Peyer's patch (tissue), 4 donors: ENCODE measurements around the gene SH3RF1. TPM values are rescaled to one million over a fixed set of nuclear protein-coding genes. Genes with fewer than 3 reads are reported as not detected.

Experiments
- DNase-seq, 3 donors: peaks; one replicate each; pipeline ENCODE4 v3.0.0-alpha.2; 2017 to 2019
- H3K27ac ChIP-seq, 4 donors: fragments of 200-600 bp; sonication (generic); one replicate each; pipeline ENCODE4 v1.5.1; 2016 to 2019
- H3K27me3 ChIP-seq, 2 donors: fragments of 200-600 bp; sonication (generic); one replicate each; pipeline ENCODE4 v1.5.1; 2019
- H3K36me3 ChIP-seq, 3 donors: fragments of 200-600 bp; sonication (generic); one replicate each; pipeline ENCODE4 v1.5.1; 2016 to 2019
- H3K4me1 ChIP-seq, 4 donors: fragments of 200-600 bp; sonication (generic); one replicate each; pipeline ENCODE4 v1.5.1; 2016 to 2019
- H3K4me3 ChIP-seq, 4 donors: fragments of 200-600 bp; sonication (generic); 1 replicate in 3 of 4; 2 replicates in 1 of 4; pipeline ENCODE4 v1.5.1; 2016 to 2019; ENCODE audit warnings: mild to moderate bottlenecking in 1 of 4
- H3K9me3 ChIP-seq, 4 donors: fragments of 200-600 bp; sonication (generic); one replicate each; pipeline ENCODE4 v1.5.1; 2016 to 2019; ENCODE audit warnings: mild to moderate bottlenecking in 1 of 4
- POLR2A ChIP-seq, 2 donors: fragments of 450-650 bp; IDR thresholded peaks; one replicate each; pipeline ENCODE4 v1.5.1; 2017; ENCODE audit warnings: antibody characterized with exemption in 2 of 2, mild to moderate bottlenecking in 2 of 2, moderate library complexity in 2 of 2
- total RNA-seq, 4 donors: library from RNA; depleted of rRNA; stranded (reverse); fragments of >200 nt; gene quantifications; one replicate each; pipeline ENCODE4 v1.1.0, GENCODE V29; 2016
- TF ChIP-seq, protein P1 (sequence below), 6 experiments: fragments of 450-650 bp in 4 of 6; fragments of 200-600 bp in 2 of 6; sonication (generic) in 1 of 6; IDR thresholded peaks; one replicate each; pipeline ENCODE4 v1.5.1; 2017 to 2019; ENCODE audit warnings: antibody characterized with exemption in 6 of 6, mild to moderate bottlenecking in 3 of 6, moderate library complexity in 1 of 6

The SH3RF1 gene
- total RNA-seq, 4 donors from 2014 or later: 23.1 to 55.0 (median 48.1) TPM

DNA sequence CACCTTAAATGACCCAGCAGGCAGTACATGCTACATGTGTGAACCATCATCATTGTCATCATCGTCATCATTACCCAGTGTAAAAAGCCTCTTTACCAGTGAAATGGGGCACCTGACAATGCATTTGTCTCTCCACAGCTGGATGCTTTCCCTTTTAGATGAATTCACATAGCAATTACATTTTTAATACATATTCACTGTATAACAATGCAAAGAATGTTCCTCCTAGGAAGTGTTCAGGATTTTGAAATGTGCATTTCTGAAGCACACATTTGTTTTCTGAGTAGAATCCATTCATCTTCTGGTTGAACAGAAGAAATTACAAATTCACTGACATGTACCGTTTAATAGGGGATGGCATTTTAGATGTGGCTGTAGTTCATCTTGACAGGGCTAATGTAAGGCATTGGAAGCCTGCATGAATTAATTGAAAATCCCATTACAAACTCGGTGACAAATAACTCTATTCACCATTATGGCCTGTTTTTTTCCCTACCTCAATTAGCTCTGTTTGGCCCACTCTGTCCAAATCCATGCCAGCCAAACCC, 111.1 kb downstream of the SH3RF1 start:
- H3K4me3 ChIP-seq: no peak overlapping the region
- H3K36me3 ChIP-seq: no peaks in the 10 kb centered on the region
- no peaks in the 10 kb centered on the region for H3K9me3 ChIP-seq
- no peak for DNase-seq
- TF ChIP-seq POLR2A (IDR thresholded peaks at IDR 0.05): no peak
- TF ChIP-seq, protein P1, sequence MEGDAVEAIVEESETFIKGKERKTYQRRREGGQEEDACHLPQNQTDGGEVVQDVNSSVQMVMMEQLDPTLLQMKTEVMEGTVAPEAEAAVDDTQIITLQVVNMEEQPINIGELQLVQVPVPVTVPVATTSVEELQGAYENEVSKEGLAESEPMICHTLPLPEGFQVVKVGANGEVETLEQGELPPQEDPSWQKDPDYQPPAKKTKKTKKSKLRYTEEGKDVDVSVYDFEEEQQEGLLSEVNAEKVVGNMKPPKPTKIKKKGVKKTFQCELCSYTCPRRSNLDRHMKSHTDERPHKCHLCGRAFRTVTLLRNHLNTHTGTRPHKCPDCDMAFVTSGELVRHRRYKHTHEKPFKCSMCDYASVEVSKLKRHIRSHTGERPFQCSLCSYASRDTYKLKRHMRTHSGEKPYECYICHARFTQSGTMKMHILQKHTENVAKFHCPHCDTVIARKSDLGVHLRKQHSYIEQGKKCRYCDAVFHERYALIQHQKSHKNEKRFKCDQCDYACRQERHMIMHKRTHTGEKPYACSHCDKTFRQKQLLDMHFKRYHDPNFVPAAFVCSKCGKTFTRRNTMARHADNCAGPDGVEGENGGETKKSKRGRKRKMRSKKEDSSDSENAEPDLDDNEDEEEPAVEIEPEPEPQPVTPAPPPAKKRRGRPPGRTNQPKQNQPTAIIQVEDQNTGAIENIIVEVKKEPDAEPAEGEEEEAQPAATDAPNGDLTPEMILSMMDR (IDR thresholded peaks at IDR 0.05): no peak
- H3K4me1 ChIP-seq: peaks cover 0 to 38% (median 0%) of the 10 kb centered on the region in 4 donors
- H3K27ac ChIP-seq: no peak overlapping the region
- no peaks in the 10 kb centered on the region for H3K27me3 ChIP-seq

- H3K27ac ChIP-seq: no peak overlapping the region
- no peaks in the 10 kb centered on the region for H3K9me3 ChIP-seq
- TF ChIP-seq, protein P1 (IDR thresholded peaks at IDR 0.05): no peak
- TF ChIP-seq POLR2A (IDR thresholded peaks at IDR 0.05): no peak
- DNase-seq: peak in 1 of 3 donors; percentile 52
- H3K4me1 ChIP-seq: peaks cover 0 to 38% (median 0%) of the 10 kb centered on the region in 4 donors
- H3K36me3 ChIP-seq: peaks cover 0 to 3% (median 0%) of the 10 kb centered on the region in 3 donors
- no peaks in the 10 kb centered on the region for H3K27me3 ChIP-seq
- H3K4me3 ChIP-seq: no peak overlapping the region
These were observed 111.9 kb downstream of the SH3RF1 start for GRCh38 chr4:169158861-169159260.

- Histone ChIP-seq H3K36me3 (peaks cover 0 to 11% (median 0%) of the 10 kb centered on the region in 3 donors), H3K4me1 (peaks cover 0 to 38% (median 0%) of the 10 kb centered on the region in 4 donors), H3K9me3 (no peaks in the 10 kb centered on the region), H3K27me3 (no peaks in the 10 kb centered on the region), H3K27ac (no peak overlapping the region), H3K4me3 (no peak overlapping the region)
- no peak for DNase-seq
- TF ChIP-seq, protein P1 (IDR thresholded peaks at IDR 0.05): no peak
- no peak for TF ChIP-seq POLR2A (IDR thresholded peaks at IDR 0.05)
These were observed 112.7 kb downstream of the SH3RF1 start for GRCh38 chr4:169158046-169158445.

DNA sequence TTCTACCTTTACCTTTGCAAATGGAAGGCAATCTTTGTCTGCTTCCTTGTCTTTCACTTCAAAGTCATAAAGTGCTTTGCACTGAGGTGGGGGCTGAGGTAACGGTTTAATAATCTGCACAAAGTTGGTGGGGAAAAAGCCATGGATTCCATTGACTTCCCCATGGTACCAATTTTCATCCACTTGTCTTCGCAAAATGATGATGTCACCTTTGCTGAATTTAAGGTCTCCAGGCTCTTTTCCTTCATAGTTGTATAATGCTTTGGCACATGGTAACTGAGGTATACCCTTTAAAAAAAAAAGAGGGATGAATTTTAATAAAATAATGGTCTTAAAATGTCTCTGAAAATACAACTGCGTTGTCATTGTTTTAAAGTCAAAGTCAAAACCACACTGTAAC, 114.4 kb downstream of the SH3RF1 start:
- Histone ChIP-seq H3K27ac (no peak overlapping the region), H3K36me3 (peaks cover 0 to 24% (median 0%) of the 10 kb centered on the region in 3 donors), H3K4me1 (peaks cover 0 to 38% (median 0%) of the 10 kb centered on the region in 4 donors), H3K9me3 (no peaks in the 10 kb centered on the region), H3K4me3 (no peak overlapping the region), H3K27me3 (no peaks in the 10 kb centered on the region)
- no peak for TF ChIP-seq POLR2A (IDR thresholded peaks at IDR 0.05)
- TF ChIP-seq, protein P1 (IDR thresholded peaks at IDR 0.05): no peak
- DNase-seq: no peak

GRCh38 chr4:169154121-169154520, 116.6 kb downstream of the SH3RF1 start:
- no peaks in the 10 kb centered on the region for H3K9me3 ChIP-seq
- H3K27ac ChIP-seq: no peak overlapping the region
- peaks cover 0 to 24% (median 0%) of the 10 kb centered on the region in 3 donors for H3K36me3 ChIP-seq
- TF ChIP-seq POLR2A (IDR thresholded peaks at IDR 0.05): no peak
- TF ChIP-seq, protein P1 (IDR thresholded peaks at IDR 0.05): no peak
- no peaks in the 10 kb centered on the region for H3K27me3 ChIP-seq
- DNase-seq: no peak
- H3K4me3 ChIP-seq: no peak overlapping the region
- peaks cover 0 to 30% (median 0%) of the 10 kb centered on the region in 4 donors for H3K4me1 ChIP-seq
